EL (cell line): ENCODE results near the gene TAS2R9.
A peak's percentile ranks its signal among the peaks of the same experiment; 100 is the strongest.
"Not testable (repeated sequence)": the region's sequence is repeated elsewhere in the genome, so short reads cannot be mapped to it uniquely, and the experiment has no call there.

Source experiments
- DNase-seq: peaks from one replicate; pipeline ENCODE4 v3.0.0-alpha.2; 2016

Gene TAS2R9, protein sequence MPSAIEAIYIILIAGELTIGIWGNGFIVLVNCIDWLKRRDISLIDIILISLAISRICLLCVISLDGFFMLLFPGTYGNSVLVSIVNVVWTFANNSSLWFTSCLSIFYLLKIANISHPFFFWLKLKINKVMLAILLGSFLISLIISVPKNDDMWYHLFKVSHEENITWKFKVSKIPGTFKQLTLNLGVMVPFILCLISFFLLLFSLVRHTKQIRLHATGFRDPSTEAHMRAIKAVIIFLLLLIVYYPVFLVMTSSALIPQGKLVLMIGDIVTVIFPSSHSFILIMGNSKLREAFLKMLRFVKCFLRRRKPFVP

DNA sequence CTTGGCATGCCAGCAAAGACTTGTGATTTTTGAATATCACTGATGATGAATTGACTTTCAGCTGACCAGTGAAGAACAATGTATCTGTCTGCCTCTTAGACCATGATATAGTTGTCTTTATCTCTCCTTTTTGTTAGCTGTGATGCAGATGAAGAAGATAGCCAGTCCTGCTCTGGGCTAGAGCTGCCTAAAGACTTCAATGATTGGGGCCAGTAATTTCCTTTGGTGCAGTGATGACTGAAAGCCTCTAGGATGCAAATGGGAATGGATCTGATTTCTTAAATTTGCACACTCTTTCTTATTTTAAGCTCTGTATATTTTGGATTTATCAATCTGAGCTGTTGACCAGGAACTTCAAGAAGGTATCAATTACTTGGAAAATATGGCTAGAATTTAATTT is at the start of gene TAS2R9:
Gene TAS2R9, minus strand, starts transcription at position 101 of the 400 bp plus-strand sequence. Its CDS starts 93 bp downstream, at position 8.
- DNase-seq = no peak

- DNase-seq = no peak
Measured at GRCh38 chr12:10855807-10856206, 45.8 kb upstream of the TAS2R9 start.

DNA sequence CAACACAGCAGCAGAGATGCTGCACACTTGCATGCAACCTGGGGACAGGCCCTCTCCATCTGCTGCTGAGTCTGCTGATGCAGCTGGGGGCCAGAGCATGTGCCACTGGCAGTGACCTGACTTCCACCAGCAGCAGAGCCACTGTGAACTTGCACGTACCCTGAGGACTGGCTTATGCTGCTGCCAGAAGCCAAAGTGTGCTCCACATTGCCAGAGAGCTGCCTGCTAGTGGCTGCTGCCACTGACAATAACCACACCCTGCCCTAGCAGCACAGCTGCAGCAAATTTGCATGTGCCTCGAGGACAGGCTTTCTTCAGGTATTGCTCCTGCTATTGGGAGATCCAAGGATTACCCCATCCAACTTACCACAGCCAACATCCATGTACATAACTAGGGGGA is 43.8 kb upstream of the TAS2R9 start:
- DNase-seq = no peak

- DNase-seq = no peak
Measured at GRCh38 chr12:10851243-10851858, 41.4 kb upstream of the TAS2R9 start.

DNA sequence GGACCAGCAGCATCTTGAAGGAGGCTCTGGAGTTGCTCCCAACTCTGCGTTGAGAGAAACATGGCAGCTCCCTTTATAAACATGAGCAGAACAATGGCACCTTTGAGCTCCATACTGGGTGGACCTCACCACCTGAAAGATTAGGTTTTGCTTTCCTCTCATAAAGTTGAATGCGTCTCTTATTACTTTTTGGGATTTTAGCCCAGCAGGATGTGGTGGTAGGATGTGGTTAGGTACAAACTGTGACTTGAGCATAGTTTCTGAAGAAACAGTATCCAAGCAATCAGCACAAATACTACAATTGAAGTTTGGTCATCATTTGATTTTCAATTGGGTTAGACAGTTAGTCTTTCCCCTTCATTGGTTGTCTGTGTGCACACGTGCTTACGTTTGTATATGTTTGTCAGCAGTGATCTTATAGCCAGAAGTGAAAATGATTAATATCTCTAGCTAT is 39.5 kb upstream of the TAS2R9 start, which contains the start of gene PRR4:
Gene PRR4, minus strand, starts transcription at position 51 of the 454 bp plus-strand sequence. Its CDS starts 38 bp downstream, at position 13.
- no peak for DNase-seq

- no peak for DNase-seq
Measured at GRCh38 chr12:10847744-10848143, 37.8 kb upstream of the TAS2R9 start.

DNA sequence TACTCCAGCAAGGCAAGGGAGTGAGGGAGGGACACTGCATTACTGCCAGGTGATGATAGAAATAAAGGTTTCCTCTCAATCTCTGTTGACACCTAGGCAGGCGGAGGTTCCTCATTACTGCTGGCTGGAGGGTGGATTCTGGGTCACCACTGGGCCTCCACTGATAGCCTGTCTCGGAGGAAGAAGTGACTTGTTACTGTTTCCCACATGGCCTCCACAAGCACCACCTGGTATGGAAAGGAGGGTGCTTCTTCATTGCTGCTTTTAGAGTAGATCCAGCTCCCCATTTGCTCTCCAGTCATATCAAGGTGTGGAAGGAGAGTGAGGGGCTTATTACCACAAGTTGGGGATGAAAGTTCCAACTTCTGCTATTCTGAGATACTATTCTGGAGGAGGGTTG is 32.9 kb upstream of the TAS2R9 start:
- DNase-seq = no peak

- DNase-seq = no peak
Measured at GRCh38 chr12:10838461-10838860, 28.5 kb upstream of the TAS2R9 start.

- DNase-seq = no peak
Measured at GRCh38 chr12:10829994-10830393, 20.0 kb upstream of the TAS2R9 start.

- no peak for DNase-seq
Measured at GRCh38 chr12:10826258-10826657, 16.3 kb upstream of the TAS2R9 start, which contains the start of gene TAS2R10. TSS of gene TAS2R10 (minus strand) at chr12:10826358. CDS start at chr12:10826269, 89 bp downstream.

GRCh38 chr12:10824957-10825356 is 15.0 kb upstream of the TAS2R9 start:
- DNase-seq = no peak

GRCh38 chr12:10811883-10812536 is 2.0 kb upstream of the TAS2R9 start:
- no peak for DNase-seq

DNA sequence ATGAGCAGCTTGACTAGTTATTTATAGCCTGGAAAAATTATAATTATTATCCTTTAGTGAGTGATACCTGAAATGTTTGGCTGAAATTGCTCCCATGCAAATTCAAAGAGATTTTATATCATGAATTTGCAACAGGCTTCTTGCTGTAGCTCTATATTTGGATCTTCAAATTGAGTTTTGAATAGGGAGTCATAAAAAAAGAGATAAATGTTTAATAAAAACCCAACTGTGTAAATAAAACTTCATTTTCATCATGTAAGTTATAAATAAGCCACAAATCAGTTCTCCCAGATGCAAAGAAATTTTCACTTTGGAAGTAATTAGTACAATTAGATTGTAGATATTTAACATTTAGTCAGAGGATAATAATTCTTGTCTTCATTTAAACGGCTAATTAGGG is 2.8 kb downstream of the TAS2R9 start, which contains the start of gene TAS2R8:
Gene TAS2R8, minus strand, starts transcription at position 101 of the 400 bp plus-strand sequence. CDS start 306 bp downstream, outside the sequence.
- no peak for DNase-seq

- DNase-seq = no peak
Measured at GRCh38 chr12:10802587-10802986, 7.4 kb downstream of the TAS2R9 start, which contains the start of gene TAS2R7. TSS of gene TAS2R7 (minus strand) at chr12:10802627. CDS start at chr12:10802570, 57 bp downstream.

- DNase-seq = no peak
Measured at GRCh38 chr12:10801741-10802140, 8.2 kb downstream of the TAS2R9 start.

- no peak for DNase-seq
Measured at GRCh38 chr12:10794222-10794621, 15.7 kb downstream of the TAS2R9 start.

DNA sequence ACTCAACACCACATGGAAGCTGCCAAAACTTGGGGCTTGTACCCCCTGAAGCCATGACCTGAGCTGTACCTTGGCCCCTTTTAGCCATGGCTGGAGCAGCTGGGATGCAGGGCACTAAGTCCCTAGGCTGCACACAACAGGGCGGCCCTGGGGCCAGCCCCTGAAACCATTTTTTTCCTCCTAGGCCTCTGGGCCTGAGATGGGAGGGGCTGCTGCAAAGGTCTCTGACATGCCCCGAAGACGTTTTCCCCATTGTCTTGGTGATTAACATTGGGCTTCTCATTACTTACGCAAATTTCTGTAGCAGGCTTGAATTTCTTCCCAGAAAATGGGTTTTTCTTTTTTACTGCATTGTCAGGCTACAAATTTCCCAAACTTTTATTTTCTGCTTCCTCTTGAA is 18.2 kb downstream of the TAS2R9 start:
- not testable (repeated sequence) for DNase-seq

- no peak for DNase-seq
Measured at GRCh38 chr12:10783252-10783651, 26.7 kb downstream of the TAS2R9 start.

GRCh38 chr12:10779103-10779502 is 30.9 kb downstream of the TAS2R9 start:
- no peak for DNase-seq

- DNase-seq = peak; percentile 41
Measured at GRCh38 chr12:10771132-10771733, 38.7 kb downstream of the TAS2R9 start.

DNA sequence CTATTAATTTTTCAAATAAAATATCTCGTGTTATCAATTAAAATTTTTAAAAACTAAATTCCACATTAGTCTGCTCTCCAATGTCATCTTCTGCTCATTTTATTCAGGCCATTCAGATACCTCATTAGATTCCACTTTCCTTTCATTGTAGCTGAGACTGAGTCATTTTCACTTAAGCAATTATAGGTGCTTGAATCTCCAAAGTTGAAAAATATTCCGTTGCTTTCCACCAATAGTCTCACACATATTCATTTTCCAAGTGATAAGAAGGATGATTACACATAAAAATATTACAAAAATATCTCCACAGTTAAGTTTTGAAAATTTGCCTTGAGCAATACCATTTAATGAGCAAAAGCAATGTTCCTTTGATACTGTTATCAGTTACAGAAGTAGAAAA is 50.3 kb downstream of the TAS2R9 start:
- DNase-seq = no peak
